Activated CD8-positive, alpha-beta memory T cell treated with anti-CD3 and anti-CD28 coated beads for 36 hours (primary cell): ENCODE measurements around the gene VWA5B2. TPM values are rescaled to one million over a fixed set of nuclear protein-coding genes. Genes with fewer than 3 reads are reported as not detected.
"Not testable (repeated sequence)": the region's sequence is repeated elsewhere in the genome, so short reads cannot be mapped to it uniquely, and the experiment has no call there.

ENCODE experiments used
- CTCF ChIA-PET: fragments of 350-600 bp; sonication (Branson Sonifier 250); formaldehyde crosslinking; loops from one replicate; lab custom pipeline; 2021; ENCODE audit warnings: antibody characterized with exemption; lab: Charles Lee
- POLR2A ChIA-PET: fragments of 350-600 bp; sonication (Branson Sonifier 250); formaldehyde crosslinking; loops from one replicate; lab custom pipeline; 2021; ENCODE audit warnings: antibody characterized with exemption; lab: Charles Lee
- total RNA-seq, 2 experiments: library from RNA; stranded (reverse); gene quantifications; one replicate each; pipeline ENCODE4 v1.2.3, GENCODE V29; 2021

The VWA5B2 gene
- total RNA-seq, 2 experiments from 2014 or later, result not detected

- POLR2A ChIA-PET, result interaction anchor here (0.5 kb wide), 1 partner anchor 61 kb away, joined by 9 read pairs; no protein-coding TSS in a partner anchor
- CTCF ChIA-PET, result interaction anchor here (0.8 kb wide), 1 partner anchor 9 kb away, joined by 3 read pairs; no protein-coding TSS in a partner anchor
Measured at GRCh38 chr3:184258926-184259325, 29.5 kb downstream of the VWA5B2 start.

- ChIA-PET POLR2A (interaction anchor here (1.7 kb wide), 1 partner anchor 19 kb away, joined by 5 read pairs; no protein-coding TSS in a partner anchor), CTCF (interaction anchor here (1.5 kb wide), 1 partner anchor 10 kb away, joined by 6 read pairs; the partner anchor contains the start of gene EEF1AKMT4)
Measured at GRCh38 chr3:184259396-184259877, 30.1 kb downstream of the VWA5B2 start.

- ChIA-PET POLR2A (interaction anchor here (1.7 kb wide), 1 partner anchor 20 kb away, joined by 5 read pairs; no protein-coding TSS in a partner anchor), CTCF (interaction anchor here (1.5 kb wide), 1 partner anchor 10 kb away, joined by 6 read pairs; the partner anchor contains the start of gene EEF1AKMT4)
Measured at GRCh38 chr3:184259878-184260723, 30.7 kb downstream of the VWA5B2 start.

GRCh38 chr3:184260724-184261269, 31.4 kb downstream of the VWA5B2 start:
- CTCF ChIA-PET, result interaction anchor here (1.5 kb wide), 1 partner anchor 11 kb away, joined by 6 read pairs; the partner anchor contains the start of gene EEF1AKMT4
- POLR2A ChIA-PET, result interaction anchor here (0.6 to 1.7 kb wide), 3 partner anchors 21 to 376 kb away, joined by 3 to 5 read pairs (median 3); partner anchors contain the start of gene PARL

- ChIA-PET CTCF (no interaction called here), POLR2A (interaction anchor here (0.6 to 1.0 kb wide), 3 partner anchors 11 to 377 kb away, joined by 3 read pairs; partner anchors contain the start of genes EEF1AKMT4 and PARL)
Measured at GRCh38 chr3:184261270-184261853, 32.0 kb downstream of the VWA5B2 start, which contains the start of gene CAMK2N2. CAMK2N2 (minus strand) TSS chr3:184261553; CDS start chr3:184261285, 268 bp downstream.

GRCh38 chr3:184261854-184262763, 32.7 kb downstream of the VWA5B2 start:
- POLR2A ChIA-PET, result interaction anchor here (0.8 to 1.0 kb wide), 2 partner anchors 12 to 377 kb away, joined by 3 read pairs; partner anchors contain the start of genes EEF1AKMT4 and PARL
- CTCF ChIA-PET, result interaction anchor here (0.6 to 1.2 kb wide), 3 partner anchors 12 to 765 kb away, joined by 3 to 8 read pairs (median 4); partner anchors contain the start of gene EEF1AKMT4

GRCh38 chr3:184262764-184263179, 33.4 kb downstream of the VWA5B2 start:
- CTCF ChIA-PET, result interaction anchor here (0.6 to 1.2 kb wide), 4 partner anchors 13 to 765 kb away, joined by 3 to 8 read pairs (median 4); partner anchors contain the start of gene EEF1AKMT4
- POLR2A ChIA-PET, result interaction anchor here (0.6 kb wide), 1 partner anchor 710 kb away, joined by 7 read pairs; no protein-coding TSS in a partner anchor

GRCh38 chr3:184267249-184267648, 37.9 kb downstream of the VWA5B2 start:
- POLR2A ChIA-PET, result not testable (repeated sequence)
- CTCF ChIA-PET, result interaction anchor here (1.0 kb wide), 1 partner anchor 20 kb away, joined by 3 read pairs; no protein-coding TSS in a partner anchor

GRCh38 chr3:184272269-184272668, 42.9 kb downstream of the VWA5B2 start:
- ChIA-PET POLR2A (no interaction called here), CTCF (no interaction called here)

- POLR2A ChIA-PET, result no interaction called here
- CTCF ChIA-PET, result no interaction called here
Measured at GRCh38 chr3:184275381-184275701, 46.0 kb downstream of the VWA5B2 start.

GRCh38 chr3:184275961-184276910, 46.9 kb downstream of the VWA5B2 start, which contains the start of gene ECE2:
ECE2 (plus strand) TSS chr3:184276022; CDS start chr3:184276154, 132 bp downstream.
- ChIA-PET POLR2A (no interaction called here), CTCF (no interaction called here)

GRCh38 chr3:184277366-184277765, 48.0 kb downstream of the VWA5B2 start:
- ChIA-PET POLR2A (no interaction called here), CTCF (no interaction called here)

GRCh38 chr3:184282941-184283340, 53.6 kb downstream of the VWA5B2 start:
- CTCF ChIA-PET, result interaction anchor here (0.9 kb wide), 1 partner anchor 55 kb away, joined by 3 read pairs; no protein-coding TSS in a partner anchor
- POLR2A ChIA-PET, result no interaction called here

- POLR2A ChIA-PET, result no interaction called here
- CTCF ChIA-PET, result interaction anchor here (0.9 to 1.3 kb wide), 2 partner anchors 34 to 56 kb away, joined by 3 to 4 read pairs; partner anchors contain the start of gene EEF1AKMT4
Measured at GRCh38 chr3:184283681-184284080, 54.3 kb downstream of the VWA5B2 start.

- POLR2A ChIA-PET, result no interaction called here
- CTCF ChIA-PET, result interaction anchor here (1.0 to 1.4 kb wide), 3 partner anchors 12 to 58 kb away, joined by 3 to 4 read pairs (median 3); partner anchors contain the start of gene EEF1AKMT4
Measured at GRCh38 chr3:184284696-184285095, 55.3 kb downstream of the VWA5B2 start.

- ChIA-PET CTCF (interaction anchor here (0.7 to 4.1 kb wide), 11 partner anchors 9 to 396 kb away, joined by 3 to 23 read pairs (median 4); no protein-coding TSS in a partner anchor), POLR2A (interaction anchor here (0.6 kb wide), 1 partner anchor 59 kb away, joined by 3 read pairs; no protein-coding TSS in a partner anchor)
Measured at GRCh38 chr3:184289426-184289938, 60.1 kb downstream of the VWA5B2 start.
